DMS 273 (cell line): ENCODE results near the gene BRD9.
"Not testable (repeated sequence)": the region's sequence is repeated elsewhere in the genome, so short reads cannot be mapped to it uniquely, and the experiment has no call there.

Experiments
- DNase-seq: peaks from one replicate; lab custom pipeline; 2025; ENCODE audit not compliant: unreplicated experiment; lab: John Stamatoyannopoulos, UW

Gene BRD9

DNA sequence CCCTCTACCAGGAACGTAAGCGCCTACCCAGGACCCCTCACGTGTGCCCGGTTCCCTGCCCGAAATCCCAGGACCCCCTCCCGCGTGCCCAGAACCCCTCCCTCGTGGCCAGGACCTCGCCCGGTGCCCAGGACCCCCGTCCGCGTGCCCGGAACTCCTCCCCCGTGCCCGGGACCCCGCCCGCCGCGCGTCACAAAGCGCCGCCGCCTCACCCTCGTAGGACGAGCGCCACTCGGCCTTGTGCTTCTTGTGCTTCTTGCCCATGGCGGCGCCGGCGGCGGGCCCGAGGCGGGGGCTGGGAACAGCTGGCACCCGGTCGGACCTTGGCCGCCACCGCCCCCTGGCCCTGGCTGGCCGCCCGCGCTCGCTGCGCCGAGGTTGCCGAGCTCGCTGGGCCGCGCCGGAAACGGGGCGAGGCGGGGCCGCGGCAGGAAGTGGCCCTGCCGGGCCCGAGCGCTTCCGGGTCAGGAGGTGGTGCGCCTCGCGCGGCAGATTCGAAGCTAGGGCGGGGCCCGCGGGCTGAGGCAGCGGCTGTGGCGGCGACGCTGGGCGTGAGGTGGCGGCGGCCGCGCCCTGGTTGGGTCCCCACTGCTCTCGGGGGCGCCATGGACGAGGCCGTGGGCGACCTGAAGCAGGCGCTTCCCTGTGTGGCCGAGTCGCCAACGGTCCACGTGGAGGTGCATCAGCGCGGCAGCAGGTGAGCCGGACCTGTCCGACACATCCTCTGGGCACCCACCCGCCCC is at the start of gene BRD9, which contains the start of gene TRIP13:
BRD9 (minus strand) TSS at position 408 of the 743 bp plus-strand sequence; CDS start at position 264, 144 bp downstream.
TRIP13 (plus strand) TSS at position 491 of the 743 bp plus-strand sequence; CDS start at position 606, 115 bp downstream.
- peak; percentile 96 for DNase-seq

DNA sequence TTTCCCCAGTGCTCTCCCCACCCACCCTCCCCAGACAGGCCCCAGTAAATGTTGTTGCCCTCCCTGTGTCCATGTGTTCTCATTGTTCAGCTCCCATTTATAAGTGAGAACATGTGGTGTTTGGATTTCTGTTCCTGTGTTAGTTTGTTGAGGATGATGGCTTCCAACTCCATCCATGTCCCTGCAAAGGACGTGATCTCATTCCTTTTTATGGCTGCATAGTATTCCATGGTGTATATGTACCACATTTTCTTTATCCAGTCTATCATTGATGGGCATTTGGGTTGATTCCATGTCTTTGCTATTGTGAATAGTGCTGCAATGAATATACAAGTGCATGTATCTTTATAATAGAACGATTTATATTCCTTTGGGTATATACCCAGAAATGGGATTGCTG is 48.1 kb upstream of the BRD9 start:
- not testable (repeated sequence) for DNase-seq

DNA sequence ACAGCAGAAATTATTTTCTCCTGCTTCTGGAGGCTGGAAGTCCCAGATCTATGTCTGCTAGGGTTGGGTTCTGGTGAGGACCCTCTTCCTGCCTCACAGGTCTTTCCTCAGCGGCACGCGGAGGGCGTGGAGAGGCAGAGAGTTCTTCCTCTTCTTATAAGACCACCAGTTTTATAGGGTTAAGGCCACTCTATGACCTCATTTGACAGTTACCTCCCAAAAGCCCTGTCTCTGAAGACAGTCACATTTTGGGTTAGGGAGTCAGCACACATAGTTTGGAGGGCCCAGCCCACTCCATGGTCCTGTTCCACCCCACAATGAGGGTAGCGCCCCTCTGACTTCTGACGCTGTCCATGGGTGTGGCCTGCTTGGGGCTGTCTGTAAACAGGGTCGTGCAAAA is 46.8 kb upstream of the BRD9 start:
- DNase-seq: no peak

DNA sequence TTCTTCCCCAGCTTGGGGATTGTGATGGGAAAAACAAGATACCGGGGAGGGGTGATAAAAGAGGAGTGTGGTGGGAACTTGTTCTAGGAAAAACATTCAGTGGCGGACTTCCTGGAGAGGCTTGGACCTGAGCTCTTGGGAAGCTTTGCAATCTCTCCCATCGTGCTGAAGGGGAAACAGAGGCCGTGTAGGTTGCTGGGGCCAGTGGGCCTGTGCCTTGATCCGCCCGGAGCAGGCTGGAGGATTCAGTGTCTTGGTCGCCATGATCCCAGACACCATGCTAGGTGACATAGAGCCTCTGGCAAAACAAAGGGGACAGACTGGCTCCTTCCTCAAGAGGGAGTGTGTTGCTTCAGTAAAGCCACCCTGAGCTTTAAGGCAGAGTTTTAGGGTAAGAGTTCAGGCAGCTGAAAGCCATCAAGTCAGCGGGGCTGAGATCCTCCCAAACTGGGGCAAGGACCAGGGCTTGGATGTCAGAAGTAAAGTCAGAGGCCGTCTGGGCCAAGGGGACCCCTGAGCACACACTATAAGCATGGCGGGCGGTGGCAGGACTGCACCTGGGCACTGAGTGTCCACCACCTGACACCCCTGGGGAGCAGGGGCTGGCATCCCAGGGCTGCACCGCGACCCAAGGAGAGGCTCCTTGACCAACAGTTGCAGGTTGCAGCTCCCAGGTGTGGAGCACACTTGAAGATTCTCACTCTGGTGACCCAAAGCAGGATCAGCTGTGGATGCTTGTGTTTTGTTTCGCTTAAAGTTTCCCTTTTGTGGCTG is 44.7 kb upstream of the BRD9 start:
- DNase-seq: no peak

DNA sequence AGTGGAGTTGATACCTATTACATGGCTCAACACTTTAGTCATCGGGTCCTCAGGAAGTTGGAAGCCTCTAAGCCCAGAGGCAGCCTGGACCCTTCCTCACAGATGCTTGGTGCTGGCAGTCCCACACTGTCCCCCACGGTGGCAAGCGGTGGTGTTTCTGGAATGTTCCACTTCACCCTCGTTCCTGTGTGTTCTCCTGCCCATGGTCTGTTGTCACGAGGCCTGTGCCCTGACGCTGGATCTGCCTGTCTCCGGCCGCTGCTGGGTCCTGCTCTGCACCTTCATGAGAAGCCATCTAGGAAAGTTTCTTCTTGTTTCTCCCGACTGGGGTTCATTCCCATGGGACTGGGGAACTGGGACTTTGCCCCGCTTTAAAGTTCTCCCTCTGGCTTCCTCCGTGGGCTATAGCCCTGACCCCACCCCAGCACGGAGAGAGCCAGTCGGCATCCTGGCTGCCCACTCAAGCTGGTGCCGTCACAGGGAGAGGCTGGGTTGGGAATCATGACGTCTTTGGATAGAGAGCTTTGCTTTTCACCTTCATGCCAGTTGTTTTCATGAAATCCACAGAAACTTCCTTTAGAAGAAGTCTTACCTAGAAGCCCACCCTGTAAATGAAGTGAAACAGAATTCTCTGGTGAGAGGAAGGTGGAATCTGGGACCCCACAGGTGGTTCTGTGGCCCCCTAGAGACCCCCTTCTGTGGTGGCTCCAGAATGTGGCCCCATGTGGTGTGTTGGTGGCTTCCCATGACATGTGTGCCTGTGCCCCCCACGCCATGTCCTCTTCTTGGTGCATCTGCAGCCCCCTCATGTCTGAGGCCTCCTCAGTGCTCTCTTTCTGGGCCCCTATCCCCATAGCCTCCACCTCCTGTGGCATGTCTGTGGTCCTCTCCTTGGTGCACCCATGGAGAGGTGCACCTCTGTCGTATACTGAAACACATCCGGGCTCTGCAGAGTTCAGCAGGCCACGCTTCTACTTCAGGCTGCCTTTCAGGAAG is 43.8 kb upstream of the BRD9 start:
- no peak for DNase-seq

DNA sequence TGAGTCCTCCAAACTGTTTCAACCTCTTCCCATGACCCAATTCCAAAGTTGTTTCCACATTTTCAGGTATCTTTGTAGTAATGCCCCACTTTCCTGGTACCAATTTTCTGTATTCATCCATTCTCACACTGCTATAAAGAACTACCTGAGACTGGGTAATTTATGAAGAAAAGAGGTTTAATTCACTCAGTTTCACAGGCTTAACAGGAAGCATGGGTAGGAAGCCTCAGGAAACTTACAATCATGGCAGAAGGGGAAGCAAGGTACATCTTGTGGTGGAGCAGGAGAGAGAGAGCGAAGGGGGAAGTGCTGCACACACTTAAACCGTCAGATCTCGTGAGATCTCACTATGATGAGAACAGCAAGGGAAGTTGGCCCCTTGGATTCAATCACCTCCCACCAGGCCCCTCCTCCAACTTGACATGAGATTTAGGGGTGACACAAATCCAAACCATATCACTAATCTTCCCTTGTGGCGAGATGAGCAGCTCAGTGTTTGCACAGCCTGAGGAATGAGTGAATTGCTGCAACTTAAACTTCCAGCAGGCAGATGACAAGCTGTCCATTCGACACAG is 43.0 kb upstream of the BRD9 start:
- no peak for DNase-seq

DNA sequence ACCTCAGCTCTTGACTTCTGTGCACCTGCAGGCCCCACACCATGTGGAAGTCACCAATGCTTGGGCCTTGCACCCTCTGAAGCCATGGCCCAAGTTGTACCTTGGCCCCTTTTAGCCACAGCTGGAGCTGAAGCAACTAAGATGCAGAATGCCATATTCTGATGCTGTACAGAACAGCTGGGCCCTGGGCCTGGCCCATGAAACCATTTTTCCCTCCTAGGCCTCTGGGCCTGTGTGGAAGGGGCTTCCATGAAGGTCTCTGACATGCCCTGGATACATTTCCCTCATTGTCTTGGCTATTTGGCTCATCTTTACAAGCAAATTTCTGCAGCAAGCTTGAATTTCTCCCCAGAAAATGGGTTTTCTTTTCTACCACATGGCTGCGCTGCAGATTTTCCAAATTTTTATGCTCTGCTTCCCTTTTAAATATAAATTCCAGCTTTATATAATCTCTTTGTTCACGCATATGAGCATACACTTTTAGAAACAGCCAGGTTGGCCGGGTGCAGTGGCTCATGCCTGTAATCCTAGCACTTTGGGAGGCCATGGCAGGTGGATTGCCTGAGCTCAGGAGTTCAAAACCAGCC is 41.9 kb upstream of the BRD9 start:
- DNase-seq: not testable (repeated sequence)

DNA sequence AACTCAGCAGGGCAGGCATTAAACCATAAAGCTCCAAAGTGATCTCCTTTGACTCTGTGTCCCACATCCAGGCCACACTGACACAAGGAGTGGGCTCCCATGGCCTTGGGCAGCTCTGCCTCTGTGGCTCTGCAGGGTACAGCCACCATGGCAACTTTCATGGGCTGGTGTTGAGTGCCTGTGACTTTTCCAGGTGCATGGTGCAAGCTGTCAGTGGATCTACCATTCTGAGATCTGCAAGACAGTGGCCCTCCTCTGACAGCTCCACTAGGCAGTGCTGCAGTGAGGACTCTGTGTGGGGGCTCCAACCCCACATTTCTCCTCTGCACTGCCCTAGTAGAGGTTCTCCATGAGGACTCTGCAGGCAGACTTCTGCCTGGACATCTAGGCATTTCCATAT is 41.4 kb upstream of the BRD9 start:
- not testable (repeated sequence) for DNase-seq

DNA sequence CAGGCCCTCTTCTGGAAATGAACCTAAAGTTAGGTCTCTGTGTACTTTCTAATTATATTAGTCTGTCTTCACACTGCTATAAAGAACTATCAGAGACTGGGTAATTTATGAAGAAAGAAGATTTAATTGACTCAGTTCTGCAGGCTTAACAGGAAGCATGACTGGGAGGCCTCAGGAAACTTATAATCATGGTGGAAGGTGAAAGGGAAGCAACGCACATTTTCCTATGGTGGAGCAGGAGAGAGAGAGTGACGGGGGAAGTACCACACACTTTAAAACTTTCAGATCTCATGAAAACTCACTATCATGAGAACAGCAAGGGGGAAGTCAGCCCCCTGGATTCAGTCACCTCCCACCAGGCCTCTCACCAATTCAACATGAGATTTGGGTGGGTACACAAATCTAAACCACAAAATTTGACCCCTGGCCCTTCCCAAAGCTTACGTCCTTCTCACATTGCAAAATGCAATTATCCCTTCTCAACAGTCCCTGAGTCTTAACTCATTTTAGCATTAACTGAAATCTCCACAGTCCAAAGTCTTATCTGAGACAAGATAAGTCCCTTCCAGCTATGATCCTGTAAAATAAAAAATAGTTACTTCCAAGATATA is 40.8 kb upstream of the BRD9 start:
- DNase-seq: no peak

DNA sequence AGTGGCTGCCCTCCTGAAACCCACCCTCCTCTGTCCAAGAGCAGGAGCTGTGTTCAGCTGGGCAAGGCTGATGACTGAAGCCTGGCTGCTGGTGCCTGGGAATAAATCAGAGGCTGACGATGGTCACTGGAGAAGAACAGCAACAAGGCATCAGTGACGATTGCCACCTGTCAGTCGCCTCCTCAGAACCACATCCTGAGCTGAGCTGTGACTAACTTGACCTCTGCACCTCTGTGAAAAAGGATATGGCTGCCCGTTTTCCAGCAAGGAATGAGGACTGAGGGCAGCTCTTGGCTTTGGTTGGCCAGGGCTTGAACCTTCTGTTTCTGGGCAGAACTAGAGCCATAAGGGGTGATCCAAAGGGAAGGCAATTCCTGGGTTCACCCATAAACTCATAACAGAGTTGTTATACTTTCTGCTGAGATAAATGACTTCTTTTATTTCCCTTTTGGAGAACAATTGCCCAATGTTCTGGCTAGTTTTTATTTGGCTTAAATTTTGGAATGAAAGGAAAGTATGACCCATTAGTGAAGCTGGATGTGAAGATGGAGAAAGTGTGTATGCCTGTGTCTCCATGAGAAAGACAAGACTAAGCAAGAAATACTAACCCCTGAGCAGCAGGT is 40.1 kb upstream of the BRD9 start:
- DNase-seq: no peak

DNA sequence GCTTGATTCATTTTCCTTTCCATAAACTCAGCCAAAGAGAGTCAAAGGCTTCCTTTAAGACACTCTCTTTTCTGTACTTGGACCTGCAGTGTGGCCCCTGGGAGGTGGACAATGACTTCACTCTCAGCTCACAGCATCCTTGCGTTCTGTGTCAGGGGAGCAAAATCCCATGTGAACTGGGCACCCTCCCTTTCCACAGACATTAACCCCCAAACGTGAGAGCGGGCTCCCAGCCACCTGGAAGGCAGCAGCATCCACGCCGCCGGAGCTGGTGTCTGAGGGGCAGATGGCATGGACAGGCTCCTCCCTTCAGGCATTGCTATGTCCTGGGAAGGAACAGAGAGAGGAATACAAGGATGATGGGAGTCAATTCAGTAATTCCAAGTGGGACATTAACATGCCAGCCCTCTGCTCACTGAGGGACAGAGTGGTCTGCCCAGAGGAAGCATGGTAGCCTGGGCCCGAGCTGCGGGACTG is 39.6 kb upstream of the BRD9 start:
- DNase-seq: peak; percentile 64

DNA sequence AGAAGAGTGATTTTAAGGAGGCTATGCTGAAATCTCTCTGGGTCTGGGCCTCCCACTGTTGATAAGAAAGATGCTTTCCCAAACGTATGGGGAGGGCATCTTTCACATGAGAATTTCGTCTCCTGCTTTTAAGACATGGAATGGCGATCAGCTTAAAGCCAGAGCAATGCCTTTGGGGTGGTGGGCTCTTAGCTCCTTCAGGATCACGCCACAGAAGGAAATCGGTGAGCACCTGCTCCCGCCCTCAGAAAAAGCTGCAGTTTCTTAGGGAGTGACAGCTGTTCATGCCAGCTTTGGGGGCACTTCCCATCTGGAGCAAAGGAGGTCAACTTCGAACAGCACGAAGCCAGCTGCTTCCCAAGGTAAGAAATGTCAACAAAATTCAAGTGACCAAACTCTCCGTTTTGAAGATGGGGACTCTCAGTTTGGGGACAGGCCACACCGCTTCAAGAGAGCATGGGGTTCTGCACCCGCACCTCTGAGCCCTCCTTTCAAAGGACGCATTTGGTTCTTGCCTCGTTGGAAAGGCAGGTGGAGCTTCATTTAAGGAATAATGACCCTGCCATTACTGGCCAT is 39.1 kb upstream of the BRD9 start:
- peak; percentile 78 for DNase-seq

DNA sequence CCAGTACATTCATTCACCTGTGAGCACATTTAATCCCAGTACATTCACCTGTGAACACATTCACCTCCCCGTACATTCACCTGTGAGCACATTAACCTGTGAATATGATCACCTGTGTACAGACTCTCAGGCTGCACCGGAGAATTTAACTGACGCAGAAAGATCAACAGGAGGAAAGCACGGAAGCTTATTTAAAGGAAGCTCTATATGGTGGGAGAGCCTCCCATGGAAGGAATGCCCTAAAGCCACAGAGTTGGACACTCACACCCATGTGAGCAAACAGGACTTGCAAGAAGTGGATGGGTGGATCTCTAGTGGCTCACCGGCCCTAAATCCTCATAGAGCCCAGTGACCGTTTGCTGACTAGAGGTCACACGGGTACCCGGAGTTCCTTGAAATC is 38.3 kb upstream of the BRD9 start:
- no peak for DNase-seq

DNA sequence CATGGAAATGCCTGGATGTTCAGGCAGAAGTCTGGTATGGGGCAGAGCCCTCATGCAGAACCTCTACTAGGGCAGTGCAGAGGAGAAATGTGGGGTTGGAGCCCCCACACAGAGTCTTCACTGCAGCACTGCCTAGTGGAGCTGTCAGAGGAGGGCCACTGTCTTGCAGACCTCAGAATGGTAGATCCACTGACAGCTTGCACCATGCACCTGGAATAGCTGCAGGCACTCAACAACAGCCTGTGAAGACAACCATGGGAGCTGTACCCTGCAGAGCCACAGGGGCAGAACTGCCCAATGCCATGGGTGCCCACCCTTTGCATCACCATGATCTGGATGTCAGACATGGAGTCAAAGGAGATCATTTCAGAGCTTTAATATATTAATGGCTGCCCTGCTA is 37.0 kb upstream of the BRD9 start:
- DNase-seq: no peak

DNA sequence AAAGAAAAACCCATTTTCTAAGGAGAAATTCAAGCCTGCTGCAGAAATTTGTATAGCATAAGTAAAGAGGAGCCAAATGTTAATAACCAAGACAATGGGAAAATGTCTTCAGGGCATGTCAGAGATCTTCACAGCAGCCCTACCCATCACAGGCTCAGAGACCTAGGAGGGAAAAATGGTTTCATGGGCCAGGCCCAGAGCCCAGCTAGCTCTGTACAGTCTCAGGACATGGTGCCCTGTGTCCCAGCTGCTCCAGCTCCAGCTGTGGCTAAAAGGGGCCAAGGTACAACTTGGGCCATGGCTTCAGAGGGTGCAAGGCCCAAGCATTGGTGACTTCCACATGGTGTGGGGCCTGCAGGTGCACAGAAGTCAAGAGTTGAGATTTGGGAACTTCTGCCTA is 36.6 kb upstream of the BRD9 start:
- DNase-seq: not testable (repeated sequence)

DNA sequence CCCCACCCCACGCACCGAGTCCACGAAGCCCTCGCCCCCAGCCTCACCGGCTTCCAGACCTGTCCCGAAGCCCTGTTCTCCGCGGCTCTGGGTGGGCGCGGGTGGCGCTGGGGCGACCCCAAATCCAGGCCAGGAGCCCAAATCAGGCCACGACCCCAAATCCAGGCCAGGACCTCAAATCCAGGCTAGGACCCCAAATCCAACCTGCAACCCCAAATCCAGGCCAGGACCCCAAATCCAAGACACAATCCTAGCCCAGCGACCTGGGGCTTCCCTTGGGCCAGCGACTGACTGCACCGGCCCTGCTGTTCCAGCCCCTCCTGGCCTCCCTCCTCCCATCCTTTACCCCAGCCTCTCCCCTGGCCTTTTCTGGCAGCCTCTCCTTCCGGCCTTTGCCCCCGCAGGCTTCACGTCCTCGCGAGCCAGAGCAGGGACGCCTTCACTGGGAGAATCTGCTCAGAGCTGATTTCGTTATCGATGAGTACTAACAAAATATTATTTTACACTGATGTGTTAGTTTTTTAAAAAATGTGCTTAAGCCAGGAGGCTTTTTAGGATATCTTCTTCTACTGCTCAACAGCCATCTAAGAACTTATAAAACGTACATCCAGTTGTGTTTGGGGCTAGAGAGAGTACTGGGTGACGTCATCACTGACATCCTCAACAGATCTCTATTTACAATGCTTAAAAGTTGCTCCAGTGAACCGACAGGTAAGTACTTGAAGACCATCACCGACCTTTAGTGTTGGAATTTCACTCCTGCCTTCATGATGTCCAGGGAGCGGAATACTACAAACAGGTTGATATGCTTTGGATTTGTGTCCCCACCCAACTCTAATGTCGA is 34.8 kb upstream of the BRD9 start:
- DNase-seq: no peak

DNA sequence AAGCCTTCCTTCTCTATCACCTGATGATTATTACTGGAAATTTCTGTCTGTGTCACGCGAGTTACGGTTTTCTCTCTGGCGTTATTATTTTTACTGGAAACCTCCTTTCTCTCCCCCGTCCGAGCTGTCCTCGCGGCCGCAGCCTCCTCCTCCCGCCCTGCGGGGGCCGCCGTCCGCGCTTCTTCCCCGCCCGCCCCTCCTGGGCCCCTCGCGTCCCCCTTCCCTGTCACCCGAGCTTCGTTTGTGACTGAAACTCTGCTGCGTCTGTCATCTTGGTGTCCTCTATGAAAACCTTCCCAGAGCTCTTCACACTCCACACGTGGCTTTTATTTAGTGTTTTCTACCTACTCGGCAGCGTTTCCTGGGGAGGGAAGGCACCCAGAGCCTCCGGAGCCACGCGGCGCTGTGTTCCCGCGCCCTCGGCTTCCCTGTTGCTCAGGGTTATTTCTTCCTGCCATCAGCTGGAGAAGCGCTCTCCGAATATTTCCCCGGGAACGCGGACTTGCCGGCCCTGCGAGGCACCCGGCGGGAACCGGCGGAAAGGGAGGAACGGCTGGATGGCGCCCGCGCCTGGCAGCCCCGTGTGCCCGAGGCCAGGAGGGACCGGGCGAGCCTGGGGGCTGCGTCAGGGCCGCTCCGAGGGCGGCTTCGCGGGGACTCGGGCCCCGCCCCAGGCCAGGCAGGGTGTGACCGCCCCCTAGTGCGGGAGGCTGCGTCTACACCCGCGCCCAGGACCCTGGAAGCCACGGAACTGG is 34.0 kb upstream of the BRD9 start:
- peak; percentile 58 for DNase-seq
